NB4 (cell line): ENCODE results near the gene NOMO2.
"Not testable (repeated sequence)": the region's sequence is repeated elsewhere in the genome, so short reads cannot be mapped to it uniquely, and the experiment has no call there.

Source experiments
- MYC ChIP-seq: IDR thresholded peaks from 2 replicates; pipeline ENCODE4 v1.6.1; 2011; ENCODE audit warnings: low read depth, low read length
- POLR2A ChIP-seq: IDR thresholded peaks from 2 replicates; pipeline ENCODE4 v1.6.1; 2011; ENCODE audit warnings: mild to moderate bottlenecking; ENCODE audit not compliant: insufficient read length; ENCODE audit errors: extremely low read depth
- TF ChIP-seq, protein P1 (sequence below): IDR thresholded peaks from one replicate; pipeline ENCODE4 v1.5.1; 2012; ENCODE audit warnings: low read depth, low read length
- TF ChIP-seq, protein P2 (sequence below): IDR thresholded peaks from 2 replicates; pipeline ENCODE4 v1.6.1; 2011; ENCODE audit warnings: low read depth, low read length

DNA sequence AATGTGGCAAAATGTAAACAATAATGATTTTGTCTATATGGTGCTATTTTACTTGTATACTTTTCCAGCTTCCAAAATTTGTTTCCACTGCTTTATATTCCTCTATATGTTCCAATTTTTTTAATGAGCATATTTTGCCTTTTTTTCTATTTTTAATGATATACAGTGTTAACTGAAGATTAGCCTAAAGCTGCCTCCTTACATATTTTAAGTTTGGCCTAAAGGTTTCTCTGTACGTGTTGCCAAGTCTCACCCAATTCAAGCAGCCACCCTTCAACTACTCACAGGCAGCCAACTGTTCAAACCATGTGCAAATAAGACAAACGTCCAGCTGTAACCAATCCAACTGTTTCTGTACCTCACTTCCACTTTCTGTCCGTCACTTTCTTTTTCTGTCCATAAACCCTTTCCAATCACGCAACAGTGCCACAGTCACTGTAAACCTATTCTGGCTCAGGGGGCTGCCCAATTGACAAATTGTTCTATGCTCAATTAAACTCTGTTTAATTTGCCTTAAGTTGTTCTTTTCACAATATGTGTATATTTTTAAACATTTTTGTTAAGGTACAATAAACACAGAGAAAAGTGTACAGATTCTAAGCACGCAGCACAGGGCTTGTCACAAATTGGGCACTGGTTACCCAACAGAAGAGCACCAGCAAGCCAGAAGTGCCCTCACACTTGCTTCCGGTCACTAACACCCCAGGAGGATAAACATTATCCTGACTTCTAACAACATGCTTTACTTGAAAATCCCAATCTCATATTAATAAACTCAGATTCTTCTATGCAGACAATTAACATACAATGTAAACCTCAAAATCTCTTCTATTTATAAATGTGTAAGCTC lies 17.4 kb downstream of the NOMO2 start:
- TF ChIP-seq, protein P1, sequence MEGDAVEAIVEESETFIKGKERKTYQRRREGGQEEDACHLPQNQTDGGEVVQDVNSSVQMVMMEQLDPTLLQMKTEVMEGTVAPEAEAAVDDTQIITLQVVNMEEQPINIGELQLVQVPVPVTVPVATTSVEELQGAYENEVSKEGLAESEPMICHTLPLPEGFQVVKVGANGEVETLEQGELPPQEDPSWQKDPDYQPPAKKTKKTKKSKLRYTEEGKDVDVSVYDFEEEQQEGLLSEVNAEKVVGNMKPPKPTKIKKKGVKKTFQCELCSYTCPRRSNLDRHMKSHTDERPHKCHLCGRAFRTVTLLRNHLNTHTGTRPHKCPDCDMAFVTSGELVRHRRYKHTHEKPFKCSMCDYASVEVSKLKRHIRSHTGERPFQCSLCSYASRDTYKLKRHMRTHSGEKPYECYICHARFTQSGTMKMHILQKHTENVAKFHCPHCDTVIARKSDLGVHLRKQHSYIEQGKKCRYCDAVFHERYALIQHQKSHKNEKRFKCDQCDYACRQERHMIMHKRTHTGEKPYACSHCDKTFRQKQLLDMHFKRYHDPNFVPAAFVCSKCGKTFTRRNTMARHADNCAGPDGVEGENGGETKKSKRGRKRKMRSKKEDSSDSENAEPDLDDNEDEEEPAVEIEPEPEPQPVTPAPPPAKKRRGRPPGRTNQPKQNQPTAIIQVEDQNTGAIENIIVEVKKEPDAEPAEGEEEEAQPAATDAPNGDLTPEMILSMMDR = not testable (repeated sequence)
- TF ChIP-seq POLR2A, MYC: not testable (repeated sequence)
- TF ChIP-seq, protein P2, sequence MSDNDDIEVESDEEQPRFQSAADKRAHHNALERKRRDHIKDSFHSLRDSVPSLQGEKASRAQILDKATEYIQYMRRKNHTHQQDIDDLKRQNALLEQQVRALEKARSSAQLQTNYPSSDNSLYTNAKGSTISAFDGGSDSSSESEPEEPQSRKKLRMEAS = not testable (repeated sequence)
